CD4-positive, alpha-beta T cell (primary cell): ENCODE results near the gene PTPRC. TPM values are rescaled to one million over a fixed set of nuclear protein-coding genes. Genes with fewer than 3 reads are reported as not detected.

ENCODE experiments used
- ATAC-seq: fragments of 200-7000 bp; cut with Tn5 transposase; one replicate; pipeline ENCODE4 v1.10.0; 2022; ENCODE audit warnings: mild to moderate bottlenecking; ENCODE audit not compliant: poor library complexity
- CTCF ChIA-PET: fragments of 350-600 bp; sonication (Branson Sonifier 250); formaldehyde crosslinking; loops from one replicate; lab custom pipeline; 2021; ENCODE audit warnings: antibody characterized with exemption, inconsistent platforms; lab: Charles Lee
- POLR2A ChIA-PET: fragments of 350-600 bp; sonication (Branson Sonifier 250); formaldehyde crosslinking; loops from one replicate; lab custom pipeline; 2021; ENCODE audit warnings: antibody characterized with exemption, inconsistent platforms; lab: Charles Lee
- DNase-seq, 14 experiments: peaks; one replicate each; pipeline ENCODE4 v3.0.0-alpha.2; 2013 to 2020; ENCODE audit warnings: mixed read lengths in 2 of 14
- H3K27ac ChIP-seq, 2 donors: one replicate each; pipeline versions ENCODE4 v1.5.1 to v1.7.0; 2013; ENCODE audit warnings: low read length in 2 of 2, low read depth in 1 of 2, mild to moderate bottlenecking in 1 of 2
- H3K27me3 ChIP-seq, 2 experiments: 1 replicate in 1 of 2; 2 replicates in 1 of 2; pipeline versions ENCODE4 v1.6.1 to v1.7.0; 2013; ENCODE audit warnings: low read length in 2 of 2, control low read depth in 1 of 2, mild to moderate bottlenecking in 1 of 2, moderate library complexity in 1 of 2; ENCODE audit not compliant: insufficient read depth in 2 of 2, control insufficient read depth in 1 of 2
- H3K36me3 ChIP-seq: one replicate; pipeline ENCODE4 v1.6.1; 2013; ENCODE audit warnings: low read length, control low read depth; ENCODE audit not compliant: insufficient read depth
- H3K4me1 ChIP-seq: one replicate; pipeline ENCODE4 v1.6.1; 2013; ENCODE audit warnings: low read length, control low read depth; ENCODE audit not compliant: insufficient read depth
- H3K4me3 ChIP-seq: one replicate; pipeline ENCODE4 v1.5.1; 2013; ENCODE audit warnings: mild to moderate bottlenecking, low read length, moderate library complexity
- H3K9me3 ChIP-seq, 2 experiments: 1 replicate in 1 of 2; 2 replicates in 1 of 2; pipeline versions ENCODE4 v1.6.1 to v1.7.0; 2013; ENCODE audit warnings: low read length in 2 of 2, mild to moderate bottlenecking in 2 of 2, control low read depth in 1 of 2, moderate library complexity in 1 of 2; ENCODE audit not compliant: control insufficient read depth in 1 of 2, insufficient read depth in 1 of 2
- H3K27ac Mint-ChIP-seq: one replicate; pipeline ENCODE4 v1.8.0; 2020; ENCODE audit warnings: mixed read lengths
- H3K27me3 Mint-ChIP-seq: one replicate; pipeline ENCODE4 v1.8.0; 2021; ENCODE audit warnings: mixed read lengths
- H3K36me3 Mint-ChIP-seq: one replicate; pipeline ENCODE4 v1.8.0; 2021; ENCODE audit warnings: low read depth, mixed read lengths
- H3K4me1 Mint-ChIP-seq: one replicate; pipeline ENCODE4 v1.8.0; 2021; ENCODE audit warnings: low read depth, mixed read lengths
- H3K4me3 Mint-ChIP-seq: one replicate; pipeline ENCODE4 v1.8.0; 2020; ENCODE audit warnings: mild to moderate bottlenecking, mixed read lengths
- H3K9me3 Mint-ChIP-seq: one replicate; pipeline ENCODE4 v1.8.0; 2020; ENCODE audit warnings: mixed read lengths
- CTCF ChIP-seq: fragments of 200-600 bp; IDR thresholded peaks from one replicate; pipeline ENCODE4 v1.8.0; 2022; ENCODE audit warnings: antibody characterized with exemption, mild to moderate bottlenecking
- intact Hi-C, 2 experiments: fragments of 100-400 bp; cut with DNase I in 1 of 2; cut with micrococcal nuclease in 1 of 2; formaldehyde crosslinking; loops; one replicate each; pipeline versions ENCODE4 v1.15.1 to v1.9.0; 2023 to 2025; cut with DNase I, micrococcal nuclease
- total RNA-seq, 174 experiments: library from RNA in 2 of 174; stranded (reverse) in 2 of 174; gene quantifications; one replicate each; pipeline ENCODE4 v1.2.3 and lab custom pipeline; 2021 to 2026

PTPRC gene
- total RNA-seq, 2 experiments from 2014 or later: 661 to 698 TPM

DNA sequence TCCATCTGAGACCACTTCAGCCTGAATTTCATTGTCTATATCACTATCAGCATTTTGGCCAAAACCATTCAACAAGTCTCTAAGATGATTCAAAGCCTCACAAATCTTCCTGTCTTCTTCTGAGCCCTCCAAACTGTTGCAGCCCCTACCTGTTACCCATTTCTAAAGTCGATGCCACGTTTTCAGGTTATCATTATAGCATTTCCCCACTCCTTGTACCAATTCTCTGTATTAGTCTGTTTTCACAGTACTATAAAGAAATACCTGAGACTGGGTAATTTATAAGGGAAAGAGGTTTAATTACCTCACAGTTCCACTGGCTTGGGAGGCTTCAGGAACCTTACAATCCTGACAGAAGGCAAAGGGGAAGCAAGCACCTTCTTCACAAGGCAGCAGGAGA, 158.8 kb downstream of the PTPRC start:
- Mint-ChIP-seq H3K27me3 (no peaks in the 10 kb centered on the region), H3K27ac (no peak overlapping the region), H3K36me3 (no peaks in the 10 kb centered on the region), H3K4me3 (no peak overlapping the region), H3K4me1 (peaks cover 4% of the 10 kb centered on the region), H3K9me3 (peaks cover 10% of the 10 kb centered on the region)
- Histone ChIP-seq H3K4me3 (no peak overlapping the region), H3K27ac (no peak overlapping the region), H3K4me1 (no peaks in the 10 kb centered on the region), H3K36me3 (no peaks in the 10 kb centered on the region), H3K9me3 (peaks cover 9 to 11% of the 10 kb centered on the region in 2 experiments), H3K27me3 (no peaks in the 10 kb centered on the region)
- no peak for TF ChIP-seq CTCF
- intact Hi-C loops: no loop called here
- DNase-seq (no peak), ATAC-seq (no peak)
- POLR2A ChIA-PET: no interaction called here
- CTCF ChIA-PET: no interaction called here

DNA sequence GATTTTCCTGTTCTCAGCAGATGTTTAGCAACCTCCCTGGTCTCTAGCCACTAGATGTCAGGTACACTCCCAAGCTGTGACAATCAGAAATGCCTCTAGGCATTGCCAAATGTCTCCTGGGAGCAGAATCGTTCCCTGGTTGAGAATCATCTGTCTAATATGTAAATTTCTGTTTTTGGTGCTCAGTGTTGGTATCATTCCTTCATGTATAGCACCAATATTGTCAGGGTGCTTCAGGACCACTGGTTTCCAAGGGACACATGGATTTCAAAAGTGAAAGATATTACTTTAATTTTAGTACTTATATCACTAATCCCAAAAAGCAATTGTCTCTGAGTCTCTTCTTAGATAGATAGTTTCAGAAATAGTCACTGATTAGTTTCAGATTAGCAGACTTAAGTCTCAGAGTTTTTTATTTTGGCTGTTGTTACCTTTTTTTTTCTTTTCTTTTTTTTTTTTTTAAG, 160.1 kb downstream of the PTPRC start:
- DNase-seq (no peak), ATAC-seq (no peak)
- H3K36me3 Mint-ChIP-seq: no peaks in the 10 kb centered on the region
- peaks cover 4% of the 10 kb centered on the region for H3K4me1 Mint-ChIP-seq
- H3K27ac ChIP-seq: no peak overlapping the region
- H3K4me3 Mint-ChIP-seq: no peak overlapping the region
- H3K36me3 ChIP-seq: no peaks in the 10 kb centered on the region
- no peaks in the 10 kb centered on the region for H3K27me3 ChIP-seq
- no peak overlapping the region for H3K4me3 ChIP-seq
- ChIA-PET CTCF (no interaction called here), POLR2A (no interaction called here)
- H3K4me1 ChIP-seq: no peaks in the 10 kb centered on the region
- H3K27me3 Mint-ChIP-seq: no peaks in the 10 kb centered on the region
- peaks cover 10% of the 10 kb centered on the region for H3K9me3 Mint-ChIP-seq
- no peak for TF ChIP-seq CTCF
- no peak overlapping the region for H3K27ac Mint-ChIP-seq
- peaks cover 9 to 11% of the 10 kb centered on the region in 2 experiments for H3K9me3 ChIP-seq
- intact Hi-C loops: no loop called here

DNA sequence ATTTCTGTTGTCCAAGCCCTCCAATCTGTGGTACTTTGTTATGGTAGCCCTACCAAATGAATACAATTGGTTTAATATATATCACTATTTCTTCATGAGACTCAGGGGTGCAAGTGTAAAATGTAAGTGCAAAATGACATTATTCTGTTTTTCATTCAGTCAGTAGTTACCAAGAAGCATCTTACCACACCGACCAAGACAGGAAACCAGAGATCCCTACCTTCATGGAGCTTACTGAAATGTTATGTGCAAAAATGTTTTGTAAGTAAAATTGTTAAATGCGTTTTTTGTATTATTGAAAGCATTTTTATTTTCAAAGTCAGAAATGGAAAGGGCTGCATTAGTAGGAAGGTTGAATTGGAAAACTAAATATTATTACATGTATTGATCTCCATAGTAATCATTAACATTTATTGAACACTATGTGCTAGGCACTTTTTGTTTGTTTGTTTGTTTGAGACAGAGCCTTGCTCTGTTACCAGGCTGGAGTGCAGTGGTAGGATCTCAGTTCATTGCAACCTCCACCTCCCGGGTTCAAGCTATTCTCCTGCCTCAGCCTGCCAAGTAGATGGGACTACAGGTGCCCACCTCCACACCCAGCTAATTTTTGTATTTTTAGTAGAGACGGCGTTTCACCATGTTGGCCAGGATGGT, 166.8 kb downstream of the PTPRC start:
- intact Hi-C loops: no loop called here
- H3K27me3 ChIP-seq: no peaks in the 10 kb centered on the region
- H3K27ac Mint-ChIP-seq: no peak overlapping the region
- H3K4me3 Mint-ChIP-seq: no peak overlapping the region
- H3K36me3 ChIP-seq: no peaks in the 10 kb centered on the region
- no peaks in the 10 kb centered on the region for H3K4me1 ChIP-seq
- H3K9me3 ChIP-seq: no peaks in the 10 kb centered on the region
- no peaks in the 10 kb centered on the region for H3K9me3 Mint-ChIP-seq
- H3K4me3 ChIP-seq: no peak overlapping the region
- TF ChIP-seq CTCF: no peak
- ChIA-PET POLR2A (interaction anchor here (0.6 kb wide), 1 partner anchor 19 kb away, joined by 3 read pairs; no protein-coding TSS in a partner anchor), CTCF (no interaction called here)
- no peaks in the 10 kb centered on the region for H3K36me3 Mint-ChIP-seq
- no peak overlapping the region for H3K27ac ChIP-seq
- ATAC-seq (no peak), DNase-seq (no peak)
- H3K4me1 Mint-ChIP-seq: no peaks in the 10 kb centered on the region
- no peaks in the 10 kb centered on the region for H3K27me3 Mint-ChIP-seq
